Stimulated activated CD8-positive, alpha-beta memory T cell treated with anti-CD3 and anti-CD28 coated beads, Interleukin-4, amount 100 ng/mL, for 4 hours (primary cell): ENCODE data around the gene RRAS.

Experiments
- DNase-seq, 2 donors: peaks; one replicate each; pipeline ENCODE4 v3.0.0-alpha.2; 2020; ENCODE audit warnings: low read depth in 2 of 2, low spot score in 1 of 2

The RRAS gene

GRCh38 chr19:49677231-49677900 is 37.4 kb upstream of the RRAS start, which contains the start of gene PRMT1:
TSS of gene PRMT1 (plus strand) at chr19:49677271. CDS start at chr19:49677281, 10 bp downstream.
- peak in 1 of 2 donors; percentile 26 for DNase-seq

DNA sequence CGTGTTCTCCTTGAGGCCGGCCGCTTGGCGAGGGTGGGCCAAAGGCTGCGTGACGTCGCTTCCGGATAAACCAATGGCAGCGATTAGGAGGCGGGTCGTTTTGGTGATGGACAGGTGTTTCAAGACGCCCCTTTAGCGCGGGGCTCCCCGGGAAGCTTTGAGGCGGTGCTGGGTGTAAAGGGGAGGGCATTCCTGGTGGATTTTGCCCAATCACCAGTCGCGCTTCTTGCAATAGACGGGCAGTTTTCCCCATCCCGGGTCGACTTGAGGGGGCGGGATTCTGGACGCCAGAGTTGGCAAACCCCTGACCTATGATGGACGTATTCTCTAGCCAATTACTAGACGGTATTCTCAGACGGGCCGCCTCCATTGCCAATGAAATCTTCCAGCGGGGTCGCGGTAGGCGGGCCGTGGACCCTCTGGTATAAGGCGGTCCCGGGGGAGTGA is 36.9 kb upstream of the RRAS start:
- DNase-seq, result peak; percentile 96

DNA sequence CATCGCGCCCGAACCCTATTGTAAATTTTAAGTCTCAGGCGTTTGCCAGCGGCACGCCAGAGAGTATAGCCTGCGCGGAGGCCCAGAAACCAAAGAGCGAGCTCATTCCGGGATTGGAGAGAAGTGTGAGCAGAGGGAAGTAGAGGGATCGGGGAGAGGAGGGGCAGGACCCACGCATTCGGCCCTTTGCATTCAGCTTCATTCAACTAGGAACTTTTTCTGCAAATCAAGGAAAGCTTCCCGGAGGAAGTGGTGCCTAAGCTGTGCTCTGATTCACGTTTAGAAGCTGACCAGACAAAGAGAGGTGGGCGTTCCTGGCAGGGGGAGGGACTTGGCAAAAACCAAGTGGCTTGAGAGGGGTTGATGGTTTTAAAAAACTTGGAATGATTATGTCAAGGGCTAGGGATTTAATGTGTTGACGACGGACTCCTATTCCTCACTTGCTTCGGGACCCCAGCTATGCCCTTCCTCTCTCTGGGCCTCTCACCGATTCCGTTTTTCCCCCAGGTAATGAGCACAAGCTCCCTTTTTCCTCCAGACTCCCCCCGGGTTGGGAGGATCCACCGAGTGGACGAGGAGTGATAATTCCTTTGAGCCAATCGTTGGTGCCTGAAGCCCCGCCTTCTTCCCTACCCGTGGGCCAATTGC is 36.3 kb upstream of the RRAS start:
- DNase-seq, result no peak

DNA sequence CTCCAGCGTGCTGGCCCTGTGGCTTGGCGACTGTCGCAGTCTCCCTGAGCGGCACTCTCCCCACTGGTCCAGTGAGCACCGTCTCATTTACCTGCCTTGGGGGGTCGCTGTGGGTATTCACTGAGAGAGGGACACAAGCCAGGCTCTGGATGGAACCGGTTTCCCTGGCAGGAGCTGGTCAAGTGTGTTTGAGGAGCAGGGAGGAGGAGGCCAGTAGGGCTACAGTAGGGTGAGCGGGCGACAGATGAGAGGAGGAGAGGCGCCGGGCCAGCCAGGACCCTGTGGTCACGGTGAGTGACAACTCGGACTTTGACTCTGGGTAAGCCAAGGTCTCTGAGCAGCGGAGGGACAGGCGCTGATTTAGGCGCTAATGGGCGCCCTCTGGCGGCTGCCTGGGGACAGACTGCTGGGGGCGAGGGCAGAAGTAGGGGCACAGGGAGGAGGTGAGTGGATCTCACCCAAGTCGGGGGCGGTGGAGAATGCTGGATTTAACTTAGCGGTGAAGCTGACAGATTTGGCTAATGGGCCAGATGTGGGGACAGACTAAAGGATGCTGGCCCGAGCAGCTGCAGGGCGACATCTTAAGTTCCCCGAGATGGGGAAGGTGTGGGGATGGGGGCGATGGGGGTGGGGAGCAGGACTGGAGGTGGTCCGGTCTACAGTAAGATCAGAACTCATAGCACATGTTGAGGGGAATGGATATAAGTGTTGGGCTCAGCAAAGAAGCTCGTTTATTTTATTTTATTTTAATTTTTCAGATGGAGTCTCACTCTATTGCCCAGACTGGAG is 32.4 kb upstream of the RRAS start:
- DNase-seq, result peak; percentile 48 to 63

GRCh38 chr19:49669516-49669915 is 29.6 kb upstream of the RRAS start:
- no peak for DNase-seq

- no peak for DNase-seq
These were observed 27.5 kb upstream of the RRAS start for GRCh38 chr19:49667473-49667872.

GRCh38 chr19:49666120-49666444 is 26.1 kb upstream of the RRAS start:
- DNase-seq, result no peak

GRCh38 chr19:49665351-49666119 is 25.6 kb upstream of the RRAS start, which contains the start of the genes BCL2L12 and IRF3:
TSS of gene BCL2L12 (plus strand) at chr19:49665933. CDS start at chr19:49666693, 760 bp downstream.
TSS of gene IRF3 (minus strand) at chr19:49665857. CDS start at chr19:49664838, 1,019 bp downstream.
- DNase-seq, result peak; percentile 97 to 99

- no peak for DNase-seq
These were observed 25.1 kb upstream of the RRAS start for GRCh38 chr19:49665036-49665350.

DNA sequence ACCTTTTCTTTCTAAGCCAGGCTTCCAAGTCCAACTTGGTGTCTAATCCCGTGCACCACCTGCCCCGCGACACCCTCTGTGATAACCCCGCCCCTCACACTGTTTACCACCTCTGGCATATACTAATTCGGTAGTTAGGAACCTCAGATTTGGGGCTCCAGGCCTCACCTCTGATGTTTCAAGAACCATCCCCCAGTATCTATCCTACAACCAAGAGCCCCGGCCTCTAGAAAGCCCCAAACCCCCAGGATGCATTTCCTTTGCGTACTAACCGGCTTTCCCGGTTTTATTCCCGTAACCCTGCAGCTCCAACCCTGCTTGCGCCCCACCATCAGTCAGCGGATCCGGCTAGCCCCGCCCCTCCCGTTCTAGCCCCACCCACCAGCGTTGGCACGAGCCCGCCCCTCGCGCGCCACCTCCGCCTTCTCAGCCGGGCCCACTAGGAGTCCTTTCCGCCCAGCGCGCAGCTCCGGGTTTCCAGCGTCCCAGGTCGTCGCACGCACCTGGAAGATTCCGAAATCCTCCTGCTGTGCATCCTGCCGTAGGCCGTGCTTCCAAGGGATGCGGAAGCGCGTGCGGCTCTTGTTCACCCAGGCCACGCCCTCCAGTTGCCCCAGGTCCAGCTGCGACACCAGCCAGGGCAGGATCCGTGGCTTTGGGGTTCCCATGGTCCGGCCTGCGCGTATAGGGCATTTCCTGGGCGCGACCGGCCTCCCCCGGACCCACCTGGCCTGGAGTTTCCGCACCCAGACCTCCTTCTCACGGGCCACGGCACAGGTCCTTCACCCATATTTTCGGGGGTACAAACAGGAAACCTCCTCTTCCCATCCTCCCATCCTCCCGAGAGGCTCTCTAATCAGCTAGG is 24.5 kb upstream of the RRAS start:
- DNase-seq, result peak; percentile 83 to 89

DNA sequence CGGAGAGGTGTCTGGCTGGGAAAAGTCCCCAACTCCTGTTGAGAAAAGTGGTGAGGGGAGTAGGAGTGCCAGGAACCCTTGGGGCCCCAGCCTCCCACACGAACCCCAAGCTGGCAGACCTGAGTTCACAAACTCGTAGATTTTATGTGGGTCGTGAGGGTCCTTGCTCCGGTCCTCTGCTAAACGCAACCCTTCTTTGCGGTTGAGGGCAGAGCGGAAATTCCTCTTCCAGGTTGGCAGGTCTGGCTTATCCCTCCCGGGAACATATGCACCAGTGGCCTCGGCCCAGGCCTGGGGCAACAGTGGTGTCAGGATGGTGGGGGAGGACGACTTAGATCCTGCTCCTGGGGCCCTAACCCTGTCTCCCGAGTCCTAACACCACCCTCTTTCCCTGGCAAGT is 23.3 kb upstream of the RRAS start:
- DNase-seq, result no peak

- DNase-seq, result no peak
These were observed 22.1 kb upstream of the RRAS start for GRCh38 chr19:49662011-49662410.

DNA sequence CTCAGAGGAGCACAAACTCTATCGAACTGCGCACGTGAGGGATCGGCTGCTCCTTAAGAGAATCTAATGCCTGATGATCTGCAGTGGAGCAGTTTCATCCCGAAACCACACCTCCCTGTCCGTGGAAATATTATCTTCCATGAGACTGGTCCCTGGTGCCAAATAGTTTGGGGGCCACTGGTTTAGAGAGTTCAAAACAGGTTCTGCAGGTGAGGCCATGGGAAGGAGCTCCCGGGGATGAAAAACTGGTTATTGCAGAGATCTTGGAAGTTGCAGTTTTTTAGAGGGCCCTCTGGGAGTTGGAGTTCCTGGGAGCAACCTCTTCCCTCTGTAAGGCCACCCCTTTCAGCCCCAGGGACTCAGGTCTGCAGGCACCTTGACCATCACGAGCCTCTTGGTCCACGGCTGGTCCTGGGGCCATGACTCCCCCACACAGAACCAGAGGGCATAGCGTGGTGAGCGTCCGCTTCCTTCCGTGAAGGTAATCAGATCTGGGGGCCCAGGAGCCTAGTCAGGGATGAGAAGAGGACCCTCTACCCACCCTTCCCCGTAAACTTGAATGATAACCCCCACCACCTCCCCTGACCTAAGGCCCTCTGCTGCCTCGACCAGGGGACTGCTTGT is 20.5 kb upstream of the RRAS start:
- no peak for DNase-seq

GRCh38 chr19:49658566-49659442 is 18.9 kb upstream of the RRAS start:
- DNase-seq, result no peak

DNA sequence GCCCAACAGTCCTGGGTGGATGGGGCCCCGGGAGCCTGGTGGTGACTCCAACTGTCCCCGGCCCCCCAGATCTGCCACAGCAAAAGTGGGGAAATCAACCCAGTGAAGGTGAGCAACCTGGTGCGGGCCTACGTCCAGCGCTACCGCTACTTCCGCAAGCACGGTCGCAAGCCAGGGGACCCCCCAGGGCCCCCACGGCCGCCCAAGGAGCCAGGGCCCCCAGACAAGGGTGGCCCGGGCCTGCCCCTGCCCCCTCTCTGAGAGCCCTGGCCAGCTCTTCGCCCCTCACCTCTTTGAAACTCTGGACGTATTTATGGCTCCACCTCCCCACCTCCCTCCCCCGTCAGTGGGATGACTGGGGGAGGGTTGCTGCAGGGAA is 18.2 kb upstream of the RRAS start:
- no peak for DNase-seq

- no peak for DNase-seq
These were observed 17.7 kb upstream of the RRAS start for GRCh38 chr19:49657493-49658138.

DNA sequence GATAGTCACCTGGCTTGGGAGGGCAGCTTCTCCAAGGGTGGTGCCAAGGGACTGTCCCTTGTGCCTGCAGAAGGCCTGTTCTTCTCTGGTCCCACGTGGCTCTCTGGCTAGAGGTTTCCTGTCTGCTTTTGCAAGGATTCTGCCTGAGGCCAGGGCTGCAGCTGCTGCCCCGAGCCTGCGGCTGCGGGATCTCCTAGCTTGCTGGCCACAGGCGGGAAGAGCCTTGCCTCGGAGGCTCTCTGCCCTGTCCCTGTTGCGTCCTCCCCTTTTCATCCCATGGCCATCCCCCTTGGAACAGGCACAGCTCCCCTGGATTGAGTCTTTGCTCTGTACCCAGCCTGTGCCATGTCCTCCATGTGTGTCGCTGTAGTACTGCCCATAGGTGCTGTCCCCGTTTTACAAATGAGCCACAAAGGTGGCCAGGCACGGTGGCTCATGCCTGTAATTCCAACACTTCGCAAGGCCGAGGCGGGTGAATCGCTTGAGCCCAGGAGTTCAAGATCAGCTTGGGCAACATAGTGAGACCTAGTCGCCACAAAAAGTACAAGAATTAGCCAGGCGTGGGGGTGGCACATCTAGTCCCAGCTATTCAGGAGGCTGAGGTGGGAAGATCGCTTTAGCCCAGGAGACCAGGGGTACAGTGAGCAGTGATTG is 16.6 kb upstream of the RRAS start:
- DNase-seq, result no peak
